HepG2 (cell line): Measurements from ENCODE around the gene ATP8B1.

Source experiments
- HCFC1 ChIP-seq: fragments of 150-350 bp; IDR thresholded peaks from 2 replicates; pipeline ENCODE4 v1.6.1; 2014; ENCODE audit warnings: low read depth, low read length
- JARID2 ChIP-seq: sonication (generic); formaldehyde crosslinking; IDR thresholded peaks from 2 replicates; pipeline ENCODE4 v1.8.1; 2023; ENCODE audit warnings: missing genetic modification reagents, inconsistent platforms; ENCODE audit not compliant: insufficient replicate concordance
- MED1 ChIP-seq: sonication (generic); formaldehyde crosslinking; IDR thresholded peaks from 2 replicates; pipeline ENCODE4 v1.4.0; 2020; ENCODE audit warnings: missing genetic modification reagents
- SP4 ChIP-seq: sonication (generic); formaldehyde crosslinking; IDR thresholded peaks from 2 replicates; pipeline ENCODE4 v1.8.1; 2023; ENCODE audit warnings: mild to moderate bottlenecking, missing genetic modification reagents
- ZNF337 ChIP-seq: sonication (generic); formaldehyde crosslinking; IDR thresholded peaks from 2 replicates; pipeline ENCODE4 v1.5.1; 2020; ENCODE audit warnings: missing genetic modification reagents, low read depth, mild to moderate bottlenecking, borderline replicate concordance
- TF ChIP-seq, protein P1 (sequence below): sonication (generic); formaldehyde crosslinking; IDR thresholded peaks from 2 replicates; pipeline ENCODE4 v1.5.0; 2020; ENCODE audit warnings: mild to moderate bottlenecking, missing genetic modification reagents, moderate library complexity

DNA sequence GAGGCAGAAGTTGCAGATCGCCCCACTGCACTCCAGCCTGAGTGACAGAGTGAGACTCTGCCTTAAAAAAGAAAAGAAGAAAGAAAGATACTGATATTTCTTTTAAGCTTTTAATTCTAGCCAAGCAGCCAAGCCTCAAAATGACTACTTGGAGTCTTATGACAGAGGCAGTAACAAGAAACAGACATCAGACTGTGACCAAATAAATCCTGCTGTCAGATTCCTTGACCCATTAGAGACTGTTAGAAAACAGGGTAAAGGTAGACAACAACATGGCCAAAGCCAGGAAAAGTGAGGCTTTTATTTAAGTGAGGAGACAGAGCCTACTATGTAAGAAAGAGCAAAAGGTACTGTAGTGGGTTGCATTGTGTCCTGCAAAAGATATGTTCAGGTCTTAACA is 98.1 kb downstream of the ATP8B1 start:
- TF ChIP-seq SP4 (no peak), HCFC1 (no peak), MED1 (CRISPR knock-in tag) (no peak), JARID2 (CRISPR knock-in tag) (no peak), ZNF337 (CRISPR knock-in tag) (no peak)
- TF ChIP-seq, protein P1, sequence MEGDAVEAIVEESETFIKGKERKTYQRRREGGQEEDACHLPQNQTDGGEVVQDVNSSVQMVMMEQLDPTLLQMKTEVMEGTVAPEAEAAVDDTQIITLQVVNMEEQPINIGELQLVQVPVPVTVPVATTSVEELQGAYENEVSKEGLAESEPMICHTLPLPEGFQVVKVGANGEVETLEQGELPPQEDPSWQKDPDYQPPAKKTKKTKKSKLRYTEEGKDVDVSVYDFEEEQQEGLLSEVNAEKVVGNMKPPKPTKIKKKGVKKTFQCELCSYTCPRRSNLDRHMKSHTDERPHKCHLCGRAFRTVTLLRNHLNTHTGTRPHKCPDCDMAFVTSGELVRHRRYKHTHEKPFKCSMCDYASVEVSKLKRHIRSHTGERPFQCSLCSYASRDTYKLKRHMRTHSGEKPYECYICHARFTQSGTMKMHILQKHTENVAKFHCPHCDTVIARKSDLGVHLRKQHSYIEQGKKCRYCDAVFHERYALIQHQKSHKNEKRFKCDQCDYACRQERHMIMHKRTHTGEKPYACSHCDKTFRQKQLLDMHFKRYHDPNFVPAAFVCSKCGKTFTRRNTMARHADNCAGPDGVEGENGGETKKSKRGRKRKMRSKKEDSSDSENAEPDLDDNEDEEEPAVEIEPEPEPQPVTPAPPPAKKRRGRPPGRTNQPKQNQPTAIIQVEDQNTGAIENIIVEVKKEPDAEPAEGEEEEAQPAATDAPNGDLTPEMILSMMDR (CRISPR knock-in tag): no peak
